Measurements from ENCODE around the gene CHPT1. TPM values are rescaled to one million over a fixed set of nuclear protein-coding genes. Genes with fewer than 3 reads are reported as not detected.
"Not testable (repeated sequence)": the region's sequence is repeated elsewhere in the genome, so short reads cannot be mapped to it uniquely, and the experiment has no call there.

The CHPT1 gene
- total RNA-seq, 1 donor from 2014 or later, result 65.3 TPM

DNA sequence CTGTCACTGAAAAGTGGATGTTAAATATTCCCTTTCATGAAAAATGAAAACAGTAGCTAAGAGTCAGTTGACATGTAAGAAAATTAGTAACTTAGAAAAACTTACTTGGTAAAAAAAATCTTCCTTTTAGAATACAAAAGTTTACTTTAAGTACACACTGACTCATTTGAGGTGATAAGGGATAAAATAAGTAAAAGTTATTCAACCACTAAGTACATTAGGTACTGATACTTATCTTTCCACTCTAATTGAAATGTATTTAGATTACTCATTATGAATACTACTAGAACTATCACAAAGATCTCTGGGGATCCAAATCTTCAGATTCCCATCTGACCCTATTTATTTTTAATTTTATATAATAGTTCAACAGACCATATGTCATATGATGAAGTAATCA, 29.7 kb downstream of the CHPT1 start:
- ATAC-seq (no peak), DNase-seq (no peak)
- Histone ChIP-seq H3K9me3 (no peaks in the 10 kb centered on the region), H3K27ac (no peak overlapping the region), H3K36me3 (peaks cover 85% of the 10 kb centered on the region), H3K4me3 (no peak overlapping the region), H3K27me3 (ENCODE audit: low read depth) (no peaks in the 10 kb centered on the region), H3K4me1 (no peaks in the 10 kb centered on the region)
- intact Hi-C loops (cut with DNase I), result no loop called here
- TF ChIP-seq, protein P1, sequence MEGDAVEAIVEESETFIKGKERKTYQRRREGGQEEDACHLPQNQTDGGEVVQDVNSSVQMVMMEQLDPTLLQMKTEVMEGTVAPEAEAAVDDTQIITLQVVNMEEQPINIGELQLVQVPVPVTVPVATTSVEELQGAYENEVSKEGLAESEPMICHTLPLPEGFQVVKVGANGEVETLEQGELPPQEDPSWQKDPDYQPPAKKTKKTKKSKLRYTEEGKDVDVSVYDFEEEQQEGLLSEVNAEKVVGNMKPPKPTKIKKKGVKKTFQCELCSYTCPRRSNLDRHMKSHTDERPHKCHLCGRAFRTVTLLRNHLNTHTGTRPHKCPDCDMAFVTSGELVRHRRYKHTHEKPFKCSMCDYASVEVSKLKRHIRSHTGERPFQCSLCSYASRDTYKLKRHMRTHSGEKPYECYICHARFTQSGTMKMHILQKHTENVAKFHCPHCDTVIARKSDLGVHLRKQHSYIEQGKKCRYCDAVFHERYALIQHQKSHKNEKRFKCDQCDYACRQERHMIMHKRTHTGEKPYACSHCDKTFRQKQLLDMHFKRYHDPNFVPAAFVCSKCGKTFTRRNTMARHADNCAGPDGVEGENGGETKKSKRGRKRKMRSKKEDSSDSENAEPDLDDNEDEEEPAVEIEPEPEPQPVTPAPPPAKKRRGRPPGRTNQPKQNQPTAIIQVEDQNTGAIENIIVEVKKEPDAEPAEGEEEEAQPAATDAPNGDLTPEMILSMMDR (IDR thresholded peaks at IDR 0.05), result no peak

DNA sequence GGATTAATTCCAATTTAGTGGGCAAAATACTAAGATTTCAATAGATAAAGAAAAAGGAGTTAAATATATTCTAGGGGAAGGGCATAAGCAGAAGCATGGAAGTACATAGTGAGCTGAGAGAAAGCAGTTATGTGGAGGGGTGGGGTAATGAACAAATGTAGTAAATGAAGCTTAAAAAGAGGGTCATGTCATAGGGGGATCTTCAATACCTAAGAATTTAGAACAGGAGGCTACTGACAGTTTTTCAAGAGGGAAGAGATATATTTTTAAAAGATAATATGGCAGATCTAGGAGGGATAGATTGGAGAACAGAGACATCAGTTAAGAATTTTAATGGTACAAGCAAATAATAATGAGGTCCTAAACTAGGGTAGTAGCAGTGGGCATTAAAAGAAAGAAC, 32.4 kb downstream of the CHPT1 start:
- no peaks in the 10 kb centered on the region for H3K9me3 ChIP-seq
- no peaks in the 10 kb centered on the region for H3K27me3 ChIP-seq (ENCODE audit: low read depth)
- intact Hi-C loops (cut with DNase I), result no loop called here
- peaks cover 85% of the 10 kb centered on the region for H3K36me3 ChIP-seq
- H3K4me1 ChIP-seq, result no peaks in the 10 kb centered on the region
- no peak overlapping the region for H3K27ac ChIP-seq
- ATAC-seq (no peak), DNase-seq (no peak)
- TF ChIP-seq, protein P1 (IDR thresholded peaks at IDR 0.05), result no peak
- no peak overlapping the region for H3K4me3 ChIP-seq

DNA sequence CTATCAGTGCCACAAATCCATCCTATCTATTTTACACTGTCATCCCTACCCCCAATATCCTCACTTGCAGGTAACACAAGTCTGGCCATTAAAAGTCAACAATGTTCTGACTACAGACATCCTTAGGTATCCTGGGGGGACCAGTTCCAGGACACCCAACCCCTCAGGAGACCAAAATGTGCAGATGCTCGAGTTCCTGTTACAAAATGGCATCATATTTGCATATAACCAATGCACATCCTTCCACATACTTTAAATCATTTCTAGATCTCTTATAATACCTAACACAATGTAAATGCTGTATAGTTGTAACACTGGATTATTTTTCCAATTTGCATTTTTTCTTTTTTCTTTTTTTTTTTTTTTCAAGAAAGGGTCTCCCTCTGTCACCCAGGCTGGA, 34.9 kb downstream of the CHPT1 start:
- H3K4me3 ChIP-seq, result no peak overlapping the region
- peaks cover 66% of the 10 kb centered on the region for H3K36me3 ChIP-seq
- TF ChIP-seq, protein P1 (IDR thresholded peaks at IDR 0.05), result no peak
- no peaks in the 10 kb centered on the region for H3K27me3 ChIP-seq (ENCODE audit: low read depth)
- H3K9me3 ChIP-seq, result no peaks in the 10 kb centered on the region
- H3K4me1 ChIP-seq, result no peaks in the 10 kb centered on the region
- ATAC-seq (no peak), DNase-seq (no peak)
- intact Hi-C loops (cut with DNase I), result no loop called here
- H3K27ac ChIP-seq, result no peak overlapping the region

DNA sequence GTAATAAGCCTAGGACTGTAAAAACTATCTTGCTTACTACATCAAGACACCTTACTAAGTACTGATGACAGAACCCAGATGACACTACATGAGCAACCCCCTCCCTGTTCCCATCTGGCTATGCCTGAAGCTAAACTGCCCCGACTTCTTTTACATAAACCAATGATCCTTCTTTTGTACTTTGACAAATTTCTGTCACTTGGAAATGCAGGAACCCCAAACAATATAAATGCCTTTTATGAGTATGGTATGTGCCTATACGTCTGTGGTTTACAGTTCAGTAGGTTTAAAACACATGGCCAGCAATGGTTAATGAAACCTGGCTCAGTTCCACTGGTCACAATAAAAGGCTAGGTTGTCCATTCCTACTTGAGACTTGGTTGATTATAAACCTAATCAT, 35.7 kb downstream of the CHPT1 start:
- no peak for DNase-seq
- no peak overlapping the region for H3K4me3 ChIP-seq
- no peak overlapping the region for H3K27ac ChIP-seq
- no peak for ATAC-seq
- TF ChIP-seq, protein P1 (IDR thresholded peaks at IDR 0.05), result no peak
- no peaks in the 10 kb centered on the region for H3K27me3 ChIP-seq (ENCODE audit: low read depth)
- intact Hi-C loops (cut with DNase I), result no loop called here
- no peaks in the 10 kb centered on the region for H3K9me3 ChIP-seq
- peaks cover 66% of the 10 kb centered on the region for H3K36me3 ChIP-seq
- H3K4me1 ChIP-seq, result no peaks in the 10 kb centered on the region

DNA sequence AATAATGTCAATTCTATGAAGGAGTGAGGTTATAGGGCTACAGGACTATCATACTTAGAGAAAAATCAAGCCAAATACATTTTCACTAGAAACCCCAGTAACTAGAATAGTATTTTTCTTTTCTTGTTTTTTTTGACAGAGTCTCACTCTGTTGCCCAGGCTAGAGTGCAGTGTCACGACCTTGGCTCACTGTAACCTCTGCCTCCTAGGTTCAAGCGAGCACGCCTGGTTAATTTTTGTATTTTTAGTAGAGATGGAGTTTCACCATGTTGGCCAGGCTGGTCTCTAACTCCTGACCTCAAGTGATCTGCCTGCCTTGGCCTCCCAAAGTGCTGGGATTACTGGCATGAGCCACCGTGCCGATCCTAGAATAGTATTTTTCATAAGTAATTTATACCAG, 37.0 kb downstream of the CHPT1 start:
- DNase-seq; H3K4me3 ChIP-seq; ATAC-seq; H3K9me3 ChIP-seq; H3K27ac ChIP-seq; intact Hi-C loops (cut with DNase I); H3K27me3 ChIP-seq (ENCODE audit: low read depth); H3K4me1 ChIP-seq: not testable (repeated sequence)
- H3K36me3 ChIP-seq, result peaks cover 67% of the 10 kb centered on the region

DNA sequence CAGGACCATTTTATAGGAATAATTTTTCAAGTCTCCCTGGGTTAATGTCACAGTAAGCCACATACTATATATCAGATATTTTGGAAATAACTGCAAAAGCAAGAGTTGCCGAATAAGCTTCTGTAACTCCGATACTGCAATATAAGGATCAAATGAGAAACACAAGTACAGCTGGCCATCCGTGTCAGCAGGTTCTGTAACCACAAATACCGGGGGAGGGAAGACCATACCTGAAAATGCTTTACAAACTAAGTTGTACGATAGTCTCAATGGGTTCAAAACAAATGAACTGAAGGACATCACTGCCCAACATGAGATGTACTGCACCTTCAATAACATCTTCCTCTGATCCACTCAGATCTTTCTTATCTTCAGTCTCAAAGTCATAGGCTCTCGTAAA, 40.0 kb downstream of the CHPT1 start:
- TF ChIP-seq, protein P1 (IDR thresholded peaks at IDR 0.05), result no peak

More for the DNA sequence above, 40.0 kb downstream of the CHPT1 start:
- Histone ChIP-seq H3K27me3 (ENCODE audit: low read depth) (no peaks in the 10 kb centered on the region), H3K9me3 (no peaks in the 10 kb centered on the region), H3K27ac (no peak overlapping the region), H3K4me1 (no peaks in the 10 kb centered on the region), H3K4me3 (no peak overlapping the region), H3K36me3 (peaks cover 52% of the 10 kb centered on the region)
- intact Hi-C loops (cut with DNase I), result no loop called here
- no peak for DNase-seq
- no peak for ATAC-seq

Measured in lower lobe of right lung (tissue), 2 donors.